ENCODE measurements around the gene MT1F.
A peak's percentile ranks its signal among the peaks of the same experiment; 100 is the strongest.
"Not testable (repeated sequence)": the region's sequence is repeated elsewhere in the genome, so short reads cannot be mapped to it uniquely, and the experiment has no call there.

The MT1F gene

DNA sequence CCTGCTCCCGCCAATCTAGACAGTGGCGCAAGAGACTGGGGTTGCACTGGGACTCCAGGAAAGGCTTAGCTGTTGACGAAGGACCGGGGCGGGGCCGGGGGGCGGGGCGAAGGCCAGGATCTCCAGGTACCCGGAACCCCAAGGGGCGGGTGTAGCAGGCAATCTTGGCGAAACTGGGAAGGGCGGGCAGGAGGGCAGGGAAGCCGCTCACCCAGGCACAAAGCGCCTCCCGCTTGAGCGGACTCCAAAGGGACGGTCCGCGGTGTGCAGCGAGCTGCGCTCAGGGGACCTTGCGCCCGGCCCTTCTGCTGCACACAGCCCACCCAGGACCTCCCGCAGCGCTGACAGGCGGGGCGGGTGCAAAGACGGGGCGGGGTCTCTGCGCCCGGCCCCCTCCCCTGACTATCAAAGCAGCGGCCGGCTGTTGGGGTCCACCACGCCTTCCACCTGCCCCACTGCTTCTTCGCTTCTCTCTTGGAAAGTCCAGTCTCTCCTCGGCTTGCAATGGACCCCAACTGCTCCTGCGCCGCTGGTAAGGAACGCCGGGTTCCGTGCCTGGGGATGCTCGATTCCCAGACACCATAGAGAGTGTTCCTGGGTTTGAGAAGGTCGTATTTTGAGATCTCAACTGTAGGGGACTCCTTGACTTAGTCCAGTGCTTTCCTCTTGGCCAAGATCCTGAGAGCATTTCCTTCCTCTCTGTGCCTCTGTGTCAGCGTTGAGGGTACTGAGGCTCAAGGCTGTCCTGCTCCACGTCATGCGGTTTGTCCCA lies at the start of gene MT1F:
MT1F (plus strand) TSS at position 405 of the 772 bp plus-strand sequence; CDS start at position 505, 100 bp downstream.
- DNase-seq = peak in 27 of 56 donors; percentile 8 to 79 (median 33)

DNA sequence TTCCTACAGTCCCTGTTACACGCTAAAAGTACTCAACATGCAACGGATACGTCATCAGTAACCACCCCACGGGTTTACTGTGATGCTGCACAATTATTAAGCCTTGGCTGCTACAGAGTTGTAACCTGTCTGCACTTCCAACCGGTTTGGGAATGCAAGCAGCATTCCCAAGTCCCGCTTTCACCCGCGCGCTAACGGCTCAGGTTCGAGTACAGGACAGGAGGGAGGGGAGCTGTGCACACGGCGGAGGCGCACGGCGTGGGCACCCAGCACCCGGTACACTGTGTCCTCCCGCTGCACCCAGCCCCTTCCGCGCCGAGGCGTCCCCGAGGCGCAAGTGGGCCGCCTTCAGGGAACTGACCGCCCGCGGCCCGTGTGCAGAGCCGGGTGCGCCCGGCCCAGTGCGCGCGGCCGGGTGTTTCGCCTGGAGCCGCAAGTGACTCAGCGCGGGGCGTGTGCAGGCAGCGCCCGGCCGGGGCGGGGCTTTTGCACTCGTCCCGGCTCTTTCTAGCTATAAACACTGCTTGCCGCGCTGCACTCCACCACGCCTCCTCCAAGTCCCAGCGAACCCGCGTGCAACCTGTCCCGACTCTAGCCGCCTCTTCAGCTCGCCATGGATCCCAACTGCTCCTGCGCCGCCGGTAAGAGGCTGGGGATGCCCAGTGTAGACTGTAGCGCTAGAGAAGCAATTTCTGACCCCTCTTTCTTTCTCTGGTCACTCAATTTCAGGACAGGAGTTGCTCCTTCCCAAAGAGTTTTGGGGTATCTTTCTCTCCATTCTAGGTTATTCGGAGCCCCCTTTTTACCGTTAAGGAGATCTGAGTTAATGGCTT lies 49.5 kb upstream of the MT1F start, which contains the start of gene MT2A:
MT2A (plus strand) TSS at position 542 of the 833 bp plus-strand sequence; CDS start at position 614, 72 bp downstream.
- DNase-seq = peak in 53 of 56 donors; percentile 40 to 91 (median 78)

DNA sequence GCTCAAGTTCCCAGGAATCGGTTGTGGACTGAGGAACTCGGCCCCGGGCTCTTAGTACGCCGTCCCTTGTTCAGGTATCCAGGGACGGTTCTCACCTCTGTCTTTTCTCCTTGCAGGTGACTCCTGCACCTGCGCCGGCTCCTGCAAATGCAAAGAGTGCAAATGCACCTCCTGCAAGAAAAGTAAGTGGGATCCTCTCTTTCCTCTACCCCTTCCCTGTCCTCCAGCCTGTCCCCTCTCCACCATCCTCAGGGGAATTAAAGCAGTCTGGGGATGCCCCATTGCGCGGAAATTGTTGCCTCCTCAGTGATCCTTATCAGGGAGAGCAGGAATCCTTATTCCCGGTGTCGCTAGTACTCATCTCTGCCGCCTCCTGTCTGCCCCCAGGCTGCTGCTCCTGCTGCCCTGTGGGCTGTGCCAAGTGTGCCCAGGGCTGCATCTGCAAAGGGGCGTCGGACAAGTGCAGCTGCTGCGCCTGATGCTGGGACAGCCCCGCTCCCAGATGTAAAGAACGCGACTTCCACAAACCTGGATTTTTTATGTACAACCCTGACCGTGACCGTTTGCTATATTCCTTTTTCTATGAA lies 48.8 kb upstream of the MT1F start:
- peak in 10 of 56 donors; percentile 24 to 56 (median 40) for DNase-seq

DNA sequence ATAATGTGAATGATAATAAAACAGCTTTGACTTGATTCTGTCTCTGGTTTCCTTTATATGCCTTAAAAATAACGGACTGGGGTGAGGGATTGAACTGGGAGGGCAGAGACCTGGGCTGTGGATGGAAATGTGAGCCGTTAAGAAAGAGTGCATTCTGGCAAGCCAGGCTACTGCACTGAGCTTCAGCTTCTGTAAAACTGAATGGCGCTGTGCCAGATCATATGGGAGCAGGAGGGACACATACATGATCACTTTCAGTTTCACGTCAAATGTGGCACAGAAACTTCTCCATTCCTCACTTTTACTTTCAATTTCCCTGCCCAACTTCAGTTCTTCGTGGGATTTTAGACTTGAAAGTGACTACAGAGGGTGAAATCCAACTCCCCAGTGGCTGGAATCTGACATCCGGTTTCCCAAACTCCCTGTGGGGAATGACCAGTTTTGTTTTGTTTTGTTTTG lies 48.3 kb upstream of the MT1F start:
- peak in 22 of 56 donors; percentile 19 to 60 (median 43) for DNase-seq

DNA sequence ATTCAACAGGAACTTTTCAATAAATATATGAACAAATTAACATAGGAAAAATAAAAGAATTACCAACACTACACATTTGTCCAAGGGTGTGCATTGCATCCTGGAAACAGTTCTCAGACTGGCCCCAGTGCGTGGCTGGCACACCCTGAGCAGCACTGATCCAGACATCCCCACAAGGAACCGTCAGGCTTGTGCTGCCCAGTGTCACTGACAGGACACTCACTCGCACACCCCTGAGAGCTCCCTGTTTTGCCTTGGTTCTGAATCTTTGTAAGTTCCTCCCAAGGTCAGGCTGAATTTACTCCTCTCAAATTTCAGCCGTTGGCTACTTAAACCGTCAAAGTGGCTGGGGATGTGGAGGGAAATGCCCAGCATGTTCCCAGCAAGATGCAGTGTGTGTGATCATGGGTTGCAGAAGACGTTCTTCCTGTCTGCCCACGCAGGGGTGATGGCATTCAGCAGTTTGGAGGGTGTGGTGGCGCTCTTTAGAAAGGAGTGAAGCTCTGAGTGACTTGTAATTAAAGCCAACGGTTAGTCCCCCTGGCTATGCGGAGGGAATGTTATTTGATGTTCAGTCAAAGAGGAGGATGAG lies 47.6 kb upstream of the MT1F start:
- peak in 11 of 56 donors; percentile 30 to 59 (median 46) for DNase-seq

DNA sequence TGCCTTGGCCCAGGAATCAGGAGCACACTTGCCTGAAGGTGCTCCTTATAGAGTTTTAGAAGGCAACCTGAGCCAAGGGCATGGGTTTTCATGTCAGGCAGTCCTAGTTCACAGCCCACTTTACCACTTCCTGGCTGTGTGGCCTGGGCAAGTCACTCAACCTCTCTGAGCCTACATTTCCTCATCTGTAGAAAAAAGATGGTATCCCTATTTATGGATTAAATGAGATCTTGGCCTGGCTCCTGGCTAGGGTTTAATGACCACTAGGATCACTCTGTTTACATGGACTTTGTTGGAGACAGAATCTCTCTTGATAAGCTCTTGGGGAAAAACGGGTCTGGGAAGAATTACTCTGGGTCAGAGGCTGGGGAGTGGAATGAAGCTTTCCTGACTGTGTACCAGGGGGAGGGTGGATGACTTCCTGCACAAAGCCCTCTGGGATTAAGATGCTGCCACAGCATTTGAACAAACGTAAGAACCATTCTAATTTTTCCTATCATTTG lies 47.1 kb upstream of the MT1F start:
- no peak for DNase-seq

DNA sequence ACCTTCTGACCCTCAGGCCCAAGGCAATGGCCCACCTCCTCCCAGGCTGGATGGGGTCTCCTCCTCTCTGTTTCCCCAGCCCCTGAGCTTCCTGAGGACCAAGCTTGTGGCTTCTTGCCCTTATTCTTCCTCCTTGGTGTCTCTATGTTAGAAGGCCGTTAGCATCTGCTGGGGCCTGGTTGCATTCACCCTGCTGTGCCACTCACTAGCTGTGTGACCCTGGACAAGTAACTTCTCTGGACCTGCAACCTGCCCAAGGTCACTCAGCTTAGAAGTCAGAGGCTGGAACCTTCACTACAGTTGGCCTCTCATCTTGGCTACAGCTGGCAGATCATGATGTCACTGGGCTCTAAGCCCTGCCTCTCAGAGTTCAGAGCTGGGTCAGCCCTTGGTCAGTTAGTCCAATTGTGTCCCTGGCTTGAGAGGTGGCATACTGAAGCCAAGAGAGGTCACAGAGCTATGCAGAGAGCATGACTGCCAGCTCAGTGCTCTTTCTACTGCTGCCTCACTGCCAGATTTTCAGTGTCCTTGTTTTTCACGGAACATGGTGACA lies 46.4 kb upstream of the MT1F start:
- peak in 9 of 56 donors; percentile 37 to 71 (median 41) for DNase-seq

DNA sequence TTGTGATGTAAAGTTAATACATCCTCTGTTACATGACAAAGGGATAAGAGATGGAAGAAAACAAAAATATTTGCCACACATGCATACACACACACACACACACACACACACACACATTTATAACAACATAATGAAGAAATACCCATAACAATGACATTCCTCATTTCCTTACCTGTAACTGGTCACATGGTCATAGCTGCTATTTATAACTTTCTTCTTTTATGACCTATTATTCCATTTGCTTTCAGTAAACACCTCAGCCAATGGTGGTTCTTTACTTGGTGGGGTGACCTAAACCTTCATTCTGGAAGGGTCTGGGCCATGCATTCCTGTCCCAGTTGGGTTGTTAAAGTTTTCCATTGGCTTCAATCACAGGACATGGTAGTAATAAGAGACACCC lies 44.1 kb upstream of the MT1F start:
- no peak for DNase-seq

DNA sequence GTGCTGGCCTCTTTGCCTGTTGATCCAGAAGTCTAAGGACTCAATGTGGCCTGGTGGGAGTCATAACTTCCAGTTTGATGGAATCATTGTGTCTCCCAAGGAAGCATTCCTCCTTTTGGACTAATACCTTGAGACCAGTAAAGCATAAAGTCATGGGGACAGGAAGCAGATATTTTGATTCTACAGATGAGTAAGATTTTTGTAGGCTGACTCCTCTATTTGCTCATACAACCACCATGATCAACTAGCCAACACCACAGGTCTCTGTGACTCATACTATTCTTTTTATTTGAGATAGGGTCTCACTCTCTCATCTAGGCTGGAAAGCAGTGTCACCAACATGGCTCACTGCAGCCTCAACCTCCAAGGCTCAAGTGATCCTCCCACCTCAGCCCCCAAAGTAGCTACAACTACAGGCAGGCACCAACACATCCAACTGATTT lies 43.2 kb upstream of the MT1F start:
- no peak for DNase-seq

DNA sequence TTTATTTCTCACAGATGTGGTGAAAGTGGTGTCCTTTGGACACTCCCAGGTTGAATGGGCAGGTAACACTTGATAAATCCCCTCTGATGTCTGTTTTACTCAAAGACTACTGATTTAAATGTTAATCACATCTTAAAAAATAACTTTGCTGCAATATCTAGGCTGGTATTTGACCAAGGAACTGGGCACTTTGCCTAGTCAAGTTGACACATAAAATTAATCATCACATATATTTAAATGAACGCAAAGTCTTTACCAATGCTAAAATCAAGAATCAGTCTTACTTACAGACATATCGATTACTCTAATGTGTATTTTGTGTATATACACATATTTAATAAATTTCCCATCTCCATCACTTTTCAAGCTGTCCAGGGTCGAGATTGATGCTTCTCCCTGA lies 42.4 kb upstream of the MT1F start:
- DNase-seq = no peak

DNA sequence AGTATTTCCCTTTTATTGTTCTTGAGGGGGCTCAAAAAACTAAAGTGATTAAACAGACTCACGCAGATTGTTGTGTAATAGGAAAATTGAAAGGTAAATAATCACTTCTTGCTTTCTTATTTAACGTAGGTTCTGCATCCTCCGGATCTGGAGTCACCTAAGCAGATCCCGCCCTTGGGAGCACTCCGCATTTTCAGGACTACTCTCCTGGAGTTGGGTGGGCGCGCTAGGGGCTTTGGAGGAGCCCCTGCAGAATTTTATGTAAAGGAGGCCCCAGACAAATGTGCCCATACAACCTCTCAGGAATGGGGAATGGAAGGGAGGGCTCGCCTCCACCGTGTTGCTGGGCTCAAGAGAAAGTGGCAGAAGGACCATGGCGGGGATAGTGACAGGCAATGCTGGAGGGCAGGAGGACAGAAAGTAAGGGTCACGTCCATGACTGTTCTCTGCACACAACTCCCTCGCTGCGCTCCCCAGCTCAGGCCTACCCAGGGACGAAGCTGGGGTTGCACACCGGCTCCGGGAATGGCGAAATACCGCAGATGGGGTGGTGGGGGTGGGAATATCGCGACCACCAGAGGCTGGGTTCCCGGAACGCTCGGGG lies 41.0 kb upstream of the MT1F start:
- no peak for DNase-seq

DNA sequence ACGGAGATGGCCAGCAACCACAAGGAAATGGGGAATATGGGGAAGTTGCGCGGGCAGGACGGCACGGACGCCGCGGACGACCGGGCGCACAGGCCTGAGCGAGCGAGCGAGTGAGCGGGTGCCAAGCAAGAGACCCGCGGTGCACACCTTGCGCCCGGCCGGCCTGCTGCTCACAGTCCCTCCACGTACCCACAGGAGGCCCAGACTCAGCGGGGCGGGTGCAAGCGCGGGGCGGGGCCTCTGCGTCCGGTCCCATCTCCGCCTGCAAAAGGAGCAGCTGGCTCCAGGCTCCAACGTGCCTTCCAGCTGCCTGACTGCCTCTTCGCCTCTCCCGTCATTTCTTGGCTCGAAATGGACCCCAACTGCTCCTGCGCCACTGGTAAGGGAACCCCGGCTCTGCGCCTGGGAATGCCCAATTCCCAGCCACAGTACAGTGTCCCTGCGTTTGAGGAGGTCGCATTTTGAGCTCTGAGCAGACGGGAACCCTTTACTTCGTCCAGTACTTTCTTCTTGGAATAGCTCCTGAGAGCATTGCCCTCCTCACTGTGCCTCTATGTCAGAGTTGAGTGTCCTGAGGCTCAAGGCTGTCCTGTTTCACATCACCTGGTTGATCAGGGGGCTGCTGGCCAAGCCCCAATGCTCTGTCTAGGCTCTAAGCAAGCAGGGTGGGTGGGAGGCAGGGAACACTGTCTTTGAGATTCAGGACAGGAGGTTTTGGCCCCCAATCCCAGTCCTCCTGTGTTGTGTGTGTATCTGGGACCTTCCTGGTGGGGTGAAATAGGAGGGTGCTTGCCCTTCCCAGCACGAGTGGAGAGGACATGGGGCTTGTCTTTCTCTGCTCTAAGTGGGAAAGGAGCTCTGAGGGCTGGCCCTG lies 40.3 kb upstream of the MT1F start:
- peak in 22 of 56 donors; percentile 18 to 65 (median 42) for DNase-seq

DNA sequence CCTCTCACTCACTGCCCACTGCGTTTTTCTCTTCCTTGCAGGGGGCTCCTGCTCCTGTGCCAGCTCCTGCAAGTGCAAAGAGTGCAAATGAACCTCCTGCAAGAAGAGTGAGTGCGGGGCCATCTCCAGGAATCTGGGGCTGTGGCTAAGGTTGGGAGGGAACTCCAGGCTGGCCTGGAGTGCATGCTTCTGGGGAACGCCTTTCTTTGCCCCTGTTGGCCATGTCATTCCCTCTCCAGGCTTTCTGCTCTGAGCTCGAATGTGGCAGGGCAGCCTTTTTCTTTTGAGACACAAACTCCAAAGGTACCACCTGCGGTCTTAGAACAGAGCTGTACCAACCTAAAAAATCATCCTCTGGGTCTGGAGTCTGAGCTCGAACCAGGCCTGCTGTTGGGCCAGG lies 39.6 kb upstream of the MT1F start:
- DNase-seq = no peak

DNA sequence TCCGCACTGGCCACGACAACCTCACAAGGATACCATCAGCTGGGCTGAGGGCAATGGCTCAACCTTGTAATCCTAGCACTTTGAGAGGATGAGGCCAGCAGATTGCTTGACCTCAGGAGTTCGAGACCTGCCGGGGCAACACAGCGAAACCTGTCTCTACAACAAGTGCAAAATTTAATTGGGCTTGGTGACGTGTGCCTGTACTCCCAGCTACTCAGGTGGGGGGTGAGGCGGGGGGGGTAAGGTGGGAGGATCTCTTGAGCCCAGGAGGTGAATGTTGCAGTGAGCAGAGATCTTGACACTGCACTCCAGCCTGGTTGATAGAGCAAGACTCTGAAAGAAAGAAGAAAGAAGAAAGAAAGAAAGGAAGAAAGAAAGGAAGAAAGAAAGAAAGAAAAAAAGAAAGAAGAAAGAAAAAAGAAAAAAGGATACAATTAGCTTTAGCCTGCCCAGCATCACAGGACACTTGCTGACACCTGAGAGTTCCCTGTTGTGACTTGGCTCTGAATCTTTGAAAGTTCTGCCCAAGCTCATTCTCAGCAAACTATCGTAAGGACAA lies 37.3 kb upstream of the MT1F start:
- no peak for DNase-seq

DNA sequence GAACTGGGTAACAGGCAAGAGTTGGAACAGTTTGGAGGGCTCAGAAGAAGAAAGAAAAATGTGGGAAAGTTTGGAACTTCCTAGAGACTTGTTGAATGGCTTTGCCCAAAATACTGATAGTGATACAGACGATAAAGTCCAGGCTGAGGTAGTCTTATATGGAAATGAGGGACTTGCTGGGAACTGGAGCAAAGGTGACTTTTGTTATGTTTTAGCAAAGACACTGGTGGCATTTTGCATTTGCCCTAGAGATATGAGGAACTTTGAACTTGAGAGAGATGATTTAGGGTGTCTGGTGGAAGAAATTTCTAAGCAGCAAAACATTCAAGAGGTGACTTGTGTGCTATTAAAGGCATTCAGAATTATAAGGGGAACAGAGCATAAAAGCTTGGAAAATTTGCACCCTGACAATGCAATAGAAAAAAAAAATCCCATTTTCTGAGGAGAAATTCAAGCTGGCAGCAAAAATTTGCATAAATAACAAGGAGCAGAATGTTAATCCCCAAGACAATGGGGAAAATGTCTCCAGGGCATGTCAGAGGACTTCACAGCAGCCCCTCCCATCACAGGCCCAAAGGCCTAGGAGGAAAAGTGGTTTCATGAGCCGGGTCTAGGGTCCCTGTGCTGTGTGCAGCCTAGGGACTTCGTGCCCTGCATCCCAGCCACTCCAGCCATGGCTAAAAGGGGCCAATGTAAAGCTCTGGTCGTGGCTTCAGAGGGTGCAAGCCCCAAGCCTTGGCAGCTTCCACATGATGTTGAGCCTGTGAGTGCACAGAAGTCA lies 35.9 kb upstream of the MT1F start:
- DNase-seq = not testable (repeated sequence)

DNA sequence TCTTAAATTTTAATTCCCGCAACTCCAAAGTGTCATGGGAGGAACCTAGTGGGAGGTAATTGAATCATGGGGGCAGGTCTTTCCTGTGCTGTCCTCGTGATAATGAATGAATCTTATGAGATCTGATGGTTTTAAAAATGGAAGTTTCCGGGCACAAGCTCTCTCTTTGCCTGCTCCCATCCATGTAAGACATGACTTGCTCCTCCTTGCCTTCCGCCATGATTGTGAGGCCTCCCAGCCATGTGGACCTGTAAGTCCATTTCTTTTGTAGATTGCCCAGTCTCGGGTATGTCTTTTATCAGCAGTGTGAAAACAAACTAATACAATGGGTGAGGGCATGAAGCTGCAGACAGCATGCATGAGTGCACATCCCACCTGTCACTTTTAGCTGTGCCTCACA lies 34.6 kb upstream of the MT1F start:
- not testable (repeated sequence) for DNase-seq

DNA sequence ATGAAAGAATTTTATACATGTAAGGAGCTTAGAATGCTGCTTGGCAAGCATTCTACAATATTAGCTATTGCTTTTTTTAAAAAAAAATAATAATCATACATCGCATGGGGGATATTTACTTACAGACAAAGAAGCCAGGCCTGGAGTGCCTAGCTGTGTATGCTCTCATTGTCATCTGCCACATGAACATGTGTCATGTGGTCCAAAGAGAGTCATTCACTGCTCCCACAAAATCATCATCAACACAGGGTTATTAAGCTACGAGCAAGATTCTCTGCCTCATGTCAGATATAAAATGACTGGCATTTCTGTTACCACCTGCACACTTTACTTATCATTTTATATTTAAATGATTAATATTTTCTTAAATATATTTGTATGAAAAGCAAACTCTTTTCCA lies 34.1 kb upstream of the MT1F start:
- peak in 1 of 56 donors; percentile 22 for DNase-seq
